SK-N-MC (cell line): ENCODE data around the gene C9.

Experiments
- EZH2 ChIP-seq: fragments of 200-600 bp; sonication (generic); IDR thresholded peaks from one replicate; pipeline ENCODE4 v1.6.1; 2017; ENCODE audit warnings: antibody characterized with exemption
- POLR2AphosphoS5 ChIP-seq: IDR thresholded peaks from 2 replicates; pipeline ENCODE4 v1.6.1; 2012; ENCODE audit warnings: mild to moderate bottlenecking, low read depth, low read length, borderline replicate concordance

GRCh38 chr5:39337252-39337915 lies 26.9 kb downstream of the C9 start:
- TF ChIP-seq EZH2, result no peak
- TF ChIP-seq POLR2AphosphoS5, result no peak
